Activated B cell treated with CpG ODN at 0.5 μM for 24 hours (primary cell): Measurements from ENCODE around the gene SPACA1. TPM values are rescaled to one million over a fixed set of nuclear protein-coding genes. Genes with fewer than 3 reads are reported as not detected.

ENCODE experiments used
- ATAC-seq: fragments of 200-7000 bp; cut with Tn5 transposase; one replicate; pipeline ENCODE4 v1.10.0; 2021; ENCODE audit warnings: low read depth, mild to moderate bottlenecking, moderate library complexity
- CTCF ChIA-PET: fragments of 350-600 bp; sonication (Branson Sonifier 250); formaldehyde crosslinking; loops from one replicate; lab custom pipeline; 2021; ENCODE audit warnings: antibody characterized with exemption; lab: Charles Lee
- POLR2A ChIA-PET: fragments of 350-600 bp; sonication (Branson Sonifier 250); formaldehyde crosslinking; loops from one replicate; lab custom pipeline; 2021; ENCODE audit warnings: antibody characterized with exemption; lab: Charles Lee
- DNase-seq: peaks from one replicate; pipeline ENCODE4 v3.0.0; 2022
- H3K27ac Mint-ChIP-seq: one replicate; pipeline ENCODE4 v1.8.0; 2020; ENCODE audit warnings: mixed read lengths
- H3K27me3 Mint-ChIP-seq: one replicate; pipeline ENCODE4 v1.8.0; 2021; ENCODE audit warnings: mixed read lengths
- H3K36me3 Mint-ChIP-seq: one replicate; pipeline ENCODE4 v1.8.0; 2021; ENCODE audit warnings: low read depth, mixed read lengths
- H3K4me1 Mint-ChIP-seq: one replicate; pipeline ENCODE4 v1.8.0; 2021; ENCODE audit warnings: mixed read lengths
- H3K4me3 Mint-ChIP-seq: one replicate; pipeline ENCODE4 v1.8.0; 2020; ENCODE audit warnings: mild to moderate bottlenecking, mixed read lengths
- H3K9me3 Mint-ChIP-seq: one replicate; pipeline ENCODE4 v1.8.0; 2020; ENCODE audit warnings: mixed read lengths
- CTCF ChIP-seq: fragments of 200-600 bp; IDR thresholded peaks from one replicate; pipeline ENCODE4 v1.8.0; 2022; ENCODE audit warnings: antibody characterized with exemption, mild to moderate bottlenecking
- intact Hi-C: fragments of 100-400 bp; cut with micrococcal nuclease; formaldehyde crosslinking; loops from one replicate; pipeline ENCODE4 v1.15.1; 2024
- total RNA-seq: library from RNA; stranded (reverse); gene quantifications from 2 replicates; pipeline ENCODE4 v1.2.3, GENCODE V29; 2022

SPACA1 gene
- total RNA-seq, 1 donor from 2014 or later = not detected

GRCh38 chr6:88024696-88025095 is 22.9 kb upstream of the SPACA1 start:
- Mint-ChIP-seq H3K27me3 (no peaks in the 10 kb centered on the region), H3K9me3 (peaks cover 10% of the 10 kb centered on the region), H3K27ac (no peak overlapping the region), H3K4me3 (no peak overlapping the region), H3K4me1 (no peaks in the 10 kb centered on the region), H3K36me3 (no peaks in the 10 kb centered on the region)
- intact Hi-C loops = no loop called here
- ATAC-seq (no peak), DNase-seq (no peak)
- ChIA-PET POLR2A (no interaction called here), CTCF (no interaction called here)
- no peak for TF ChIP-seq CTCF

GRCh38 chr6:88031550-88031949 is 16.1 kb upstream of the SPACA1 start:
- ATAC-seq (no peak), DNase-seq (no peak)
- H3K9me3 Mint-ChIP-seq = peaks cover 47% of the 10 kb centered on the region
- H3K27ac Mint-ChIP-seq = peak overlapping the region; percentile 26
- no peak overlapping the region for H3K4me3 Mint-ChIP-seq
- peaks cover 8% of the 10 kb centered on the region for H3K36me3 Mint-ChIP-seq
- intact Hi-C loops = no loop called here
- H3K27me3 Mint-ChIP-seq = no peaks in the 10 kb centered on the region
- ChIA-PET POLR2A (no interaction called here), CTCF (no interaction called here)
- TF ChIP-seq CTCF = no peak
- no peaks in the 10 kb centered on the region for H3K4me1 Mint-ChIP-seq

DNA sequence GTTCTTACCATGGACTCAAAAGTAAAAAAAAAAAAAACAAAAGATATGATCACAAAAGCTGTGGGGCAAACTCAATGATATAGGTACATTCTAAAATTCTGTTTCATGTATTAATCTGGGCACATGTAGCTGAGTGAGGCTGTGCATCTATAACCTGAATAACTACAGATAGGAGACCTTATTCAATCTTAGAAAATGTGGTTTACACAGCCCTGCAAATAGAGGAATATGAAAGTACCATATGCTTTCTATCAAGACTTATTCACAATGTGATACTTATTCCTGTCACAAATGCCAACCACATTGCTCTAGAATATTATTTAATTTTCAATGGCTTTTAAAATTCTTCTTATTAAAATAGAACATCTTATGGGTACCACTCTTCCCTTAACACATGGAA is 3.1 kb upstream of the SPACA1 start:
- H3K27me3 Mint-ChIP-seq = peaks cover 6% of the 10 kb centered on the region
- DNase-seq (no peak), ATAC-seq (no peak)
- TF ChIP-seq CTCF = no peak
- H3K27ac Mint-ChIP-seq = no peak overlapping the region
- no peak overlapping the region for H3K4me3 Mint-ChIP-seq
- H3K36me3 Mint-ChIP-seq = no peaks in the 10 kb centered on the region
- no peaks in the 10 kb centered on the region for H3K4me1 Mint-ChIP-seq
- ChIA-PET POLR2A (no interaction called here), CTCF (no interaction called here)
- intact Hi-C loops = no loop called here
- no peaks in the 10 kb centered on the region for H3K9me3 Mint-ChIP-seq

DNA sequence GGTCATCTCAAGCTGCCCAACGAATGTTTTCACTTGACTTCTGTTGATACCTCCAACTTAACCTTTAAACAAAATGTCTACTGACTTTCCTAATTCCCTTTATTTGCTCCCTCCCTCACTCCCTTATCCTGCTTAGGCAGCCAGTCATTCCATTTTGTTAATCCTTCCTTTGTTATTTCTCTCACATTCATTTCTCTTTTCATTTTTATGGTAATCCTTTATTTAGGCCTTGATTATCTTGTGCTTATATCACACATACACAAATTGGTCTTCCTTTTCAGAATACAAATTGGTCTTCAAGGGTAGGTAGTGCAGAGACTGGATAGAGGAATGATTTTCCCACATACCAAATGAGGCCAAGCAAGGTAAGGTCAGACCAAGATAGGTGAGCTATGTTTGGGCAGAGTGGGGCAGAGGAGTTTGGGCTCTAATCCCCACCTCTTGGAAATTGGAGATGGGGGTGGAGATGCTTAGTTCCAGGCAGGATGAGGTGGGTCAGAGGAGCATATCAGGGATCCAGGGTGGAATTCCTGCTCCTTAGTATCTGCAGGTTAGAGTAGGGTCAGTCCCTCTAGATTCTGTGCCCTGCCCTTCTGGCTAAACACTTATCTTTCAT is 2.0 kb upstream of the SPACA1 start:
- POLR2A ChIA-PET = no interaction called here
- Mint-ChIP-seq H3K4me3 (no peak overlapping the region), H3K4me1 (no peaks in the 10 kb centered on the region), H3K9me3 (no peaks in the 10 kb centered on the region), H3K27ac (no peak overlapping the region), H3K27me3 (peaks cover 6% of the 10 kb centered on the region), H3K36me3 (no peaks in the 10 kb centered on the region)
- DNase-seq (no peak), ATAC-seq (no peak)
- TF ChIP-seq CTCF = no peak
- intact Hi-C loops = no loop called here
- CTCF ChIA-PET = no interaction called here

DNA sequence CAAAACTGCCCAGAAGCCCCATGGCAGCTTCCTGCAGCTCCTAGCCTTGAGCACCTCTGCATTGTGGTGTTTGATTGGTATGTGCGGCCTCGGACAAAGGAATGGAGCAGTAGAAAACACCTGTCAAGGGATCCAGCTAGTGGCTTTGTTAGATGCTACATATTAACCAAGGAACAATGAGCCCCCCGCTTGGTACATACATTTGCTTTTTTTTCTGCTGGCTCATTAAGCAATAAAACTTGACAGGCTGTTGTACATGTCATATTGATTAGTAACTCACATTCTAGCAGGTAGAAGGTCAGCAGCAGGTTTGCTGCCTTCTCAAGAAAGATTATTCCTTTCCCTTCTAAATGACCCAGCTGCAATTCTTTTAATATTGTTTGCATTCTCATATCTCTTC is 937 bp downstream of the SPACA1 start:
- POLR2A ChIA-PET = no interaction called here
- TF ChIP-seq CTCF = no peak
- CTCF ChIA-PET = no interaction called here
- peaks cover 10% of the 10 kb centered on the region for H3K27me3 Mint-ChIP-seq
- intact Hi-C loops = no loop called here
- H3K4me1 Mint-ChIP-seq = no peaks in the 10 kb centered on the region
- ATAC-seq (no peak), DNase-seq (no peak)
- no peak overlapping the region for H3K27ac Mint-ChIP-seq
- H3K4me3 Mint-ChIP-seq = no peak overlapping the region
- no peaks in the 10 kb centered on the region for H3K9me3 Mint-ChIP-seq
- no peaks in the 10 kb centered on the region for H3K36me3 Mint-ChIP-seq
